ENCODE results near the gene DPYSL4. TPM values are rescaled to one million over a fixed set of nuclear protein-coding genes. Genes with fewer than 3 reads are reported as not detected.

Gene DPYSL4
- total RNA-seq, 4 donors from 2014 or later, result 1.5 to 5.0 TPM; not detected in 2

GRCh38 chr10:132153616-132154217, 33.0 kb upstream of the DPYSL4 start:
- no peak for TF ChIP-seq POLR2A (IDR thresholded peaks at IDR 0.05)
- TF ChIP-seq, protein P1, sequence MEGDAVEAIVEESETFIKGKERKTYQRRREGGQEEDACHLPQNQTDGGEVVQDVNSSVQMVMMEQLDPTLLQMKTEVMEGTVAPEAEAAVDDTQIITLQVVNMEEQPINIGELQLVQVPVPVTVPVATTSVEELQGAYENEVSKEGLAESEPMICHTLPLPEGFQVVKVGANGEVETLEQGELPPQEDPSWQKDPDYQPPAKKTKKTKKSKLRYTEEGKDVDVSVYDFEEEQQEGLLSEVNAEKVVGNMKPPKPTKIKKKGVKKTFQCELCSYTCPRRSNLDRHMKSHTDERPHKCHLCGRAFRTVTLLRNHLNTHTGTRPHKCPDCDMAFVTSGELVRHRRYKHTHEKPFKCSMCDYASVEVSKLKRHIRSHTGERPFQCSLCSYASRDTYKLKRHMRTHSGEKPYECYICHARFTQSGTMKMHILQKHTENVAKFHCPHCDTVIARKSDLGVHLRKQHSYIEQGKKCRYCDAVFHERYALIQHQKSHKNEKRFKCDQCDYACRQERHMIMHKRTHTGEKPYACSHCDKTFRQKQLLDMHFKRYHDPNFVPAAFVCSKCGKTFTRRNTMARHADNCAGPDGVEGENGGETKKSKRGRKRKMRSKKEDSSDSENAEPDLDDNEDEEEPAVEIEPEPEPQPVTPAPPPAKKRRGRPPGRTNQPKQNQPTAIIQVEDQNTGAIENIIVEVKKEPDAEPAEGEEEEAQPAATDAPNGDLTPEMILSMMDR (IDR thresholded peaks at IDR 0.05), result no peak
- intact Hi-C loops (cut with DNase I; ENCODE audit: low total_unique reads), result no loop called here
- no peak for DNase-seq

DNA sequence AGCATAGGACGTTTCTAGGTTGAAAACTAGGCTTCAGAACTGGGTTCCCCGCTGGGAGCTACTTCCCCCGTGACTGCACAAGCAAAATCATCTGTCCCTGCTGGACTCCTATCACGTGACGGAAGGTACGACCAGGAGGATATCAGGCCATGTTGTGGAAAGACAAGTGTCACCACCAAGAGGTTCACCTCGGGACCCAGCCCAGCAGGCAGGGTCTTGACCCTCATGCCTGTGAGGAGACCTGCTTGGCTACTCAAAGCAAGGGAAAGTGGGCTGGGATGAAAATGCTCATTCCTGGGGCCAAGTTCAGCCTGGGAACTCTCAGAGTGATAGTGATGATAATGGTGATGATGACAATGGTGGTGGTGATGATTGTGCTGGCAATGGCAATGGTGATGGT, 32.3 kb upstream of the DPYSL4 start:
- intact Hi-C loops (cut with DNase I; ENCODE audit: low total_unique reads), result no loop called here
- no peak for DNase-seq

More at GRCh38 chr10:132153616-132154217, 33.0 kb upstream of the DPYSL4 start:
- no peak overlapping the region for H3K4me3 ChIP-seq
- no peak overlapping the region for H3K27ac ChIP-seq
- no peaks in the 10 kb centered on the region for H3K9me3 ChIP-seq
- H3K27me3 ChIP-seq, result no peaks in the 10 kb centered on the region
- no peaks in the 10 kb centered on the region for H3K4me1 ChIP-seq
- no peaks in the 10 kb centered on the region for H3K36me3 ChIP-seq

GRCh38 chr10:132154931-132155330, 31.8 kb upstream of the DPYSL4 start:
- intact Hi-C loops (cut with DNase I; ENCODE audit: low total_unique reads), result no loop called here
- Histone ChIP-seq H3K9me3 (no peaks in the 10 kb centered on the region), H3K27me3 (no peaks in the 10 kb centered on the region), H3K36me3 (no peaks in the 10 kb centered on the region), H3K27ac (no peak overlapping the region), H3K4me1 (no peaks in the 10 kb centered on the region), H3K4me3 (no peak overlapping the region)
- no peak for TF ChIP-seq POLR2A (IDR thresholded peaks at IDR 0.05)
- TF ChIP-seq, protein P1 (IDR thresholded peaks at IDR 0.05), result no peak
- DNase-seq, result no peak

More for the DNA sequence above, 32.3 kb upstream of the DPYSL4 start:
- Histone ChIP-seq H3K27me3 (no peaks in the 10 kb centered on the region), H3K27ac (no peak overlapping the region), H3K4me1 (no peaks in the 10 kb centered on the region), H3K4me3 (no peak overlapping the region), H3K36me3 (no peaks in the 10 kb centered on the region), H3K9me3 (no peaks in the 10 kb centered on the region)
- TF ChIP-seq POLR2A (IDR thresholded peaks at IDR 0.05), result no peak
- TF ChIP-seq, protein P1 (IDR thresholded peaks at IDR 0.05), result no peak

DNA sequence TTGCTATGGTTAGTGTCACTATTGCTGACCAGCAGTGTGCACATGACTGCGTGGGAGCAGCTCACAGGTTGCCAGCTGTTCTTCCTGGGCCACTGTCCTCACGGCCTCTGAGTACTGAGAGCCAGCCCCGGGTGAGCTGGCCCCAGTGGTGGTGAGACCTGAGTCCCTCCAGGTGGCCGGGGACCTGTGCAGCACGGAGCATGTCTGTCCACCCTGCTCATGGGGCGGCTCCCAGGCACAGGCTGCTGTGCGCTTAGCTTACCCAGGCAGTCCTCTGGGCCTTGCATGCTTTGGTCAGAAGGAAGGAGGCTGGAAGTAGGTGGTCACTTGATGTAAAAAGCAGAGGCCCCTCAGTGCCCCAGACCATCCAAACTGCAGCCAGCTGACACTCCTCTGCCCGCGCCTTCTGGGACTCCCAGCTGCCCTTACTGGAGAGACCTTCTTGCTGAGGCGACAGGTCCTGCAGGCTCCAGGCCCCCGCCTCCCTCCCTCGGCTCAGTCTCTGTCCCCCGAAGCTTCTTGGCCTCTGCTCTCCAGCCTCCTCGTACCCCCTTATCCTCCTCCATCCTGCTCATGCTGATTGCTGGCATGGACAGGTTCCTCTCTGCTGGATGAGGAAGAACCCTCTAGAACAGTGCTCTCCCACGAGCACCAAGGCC, 30.9 kb upstream of the DPYSL4 start:
- H3K36me3 ChIP-seq, result no peaks in the 10 kb centered on the region
- H3K4me1 ChIP-seq, result no peaks in the 10 kb centered on the region
- no peak overlapping the region for H3K4me3 ChIP-seq
- intact Hi-C loops (cut with DNase I; ENCODE audit: low total_unique reads), result no loop called here
- TF ChIP-seq, protein P1 (IDR thresholded peaks at IDR 0.05), result no peak
- no peak for TF ChIP-seq POLR2A (IDR thresholded peaks at IDR 0.05)
- no peaks in the 10 kb centered on the region for H3K9me3 ChIP-seq
- no peak for DNase-seq
- H3K27me3 ChIP-seq, result no peaks in the 10 kb centered on the region
- no peak overlapping the region for H3K27ac ChIP-seq

- H3K9me3 ChIP-seq, result no peaks in the 10 kb centered on the region
- no peak overlapping the region for H3K4me3 ChIP-seq
- no peak for DNase-seq
- no peaks in the 10 kb centered on the region for H3K27me3 ChIP-seq
- no peaks in the 10 kb centered on the region for H3K36me3 ChIP-seq
- H3K27ac ChIP-seq, result no peak overlapping the region
- intact Hi-C loops (cut with DNase I; ENCODE audit: low total_unique reads), result no loop called here
- no peaks in the 10 kb centered on the region for H3K4me1 ChIP-seq
- no peak for TF ChIP-seq POLR2A (IDR thresholded peaks at IDR 0.05)
- TF ChIP-seq, protein P1 (IDR thresholded peaks at IDR 0.05), result no peak
Observed at GRCh38 chr10:132156382-132156781, 30.4 kb upstream of the DPYSL4 start.
